Gastrocnemius medialis (tissue), 4 donors: ENCODE data around the gene STXBP5L.

Source experiments
- CTCF ChIP-seq, 5 experiments: fragments of 450-650 bp in 3 of 5; fragments of 200-600 bp in 2 of 5; sonication (generic) in 2 of 5; IDR thresholded peaks in 4 of 5; conservative IDR thresholded peaks in 1 of 5; 1 replicate in 4 of 5; 2 replicates in 1 of 5; pipeline ENCODE4 v1.5.1; 2016 to 2019; ENCODE audit warnings: antibody characterized with exemption in 5 of 5, mild to moderate bottlenecking in 3 of 5, moderate library complexity in 3 of 5
- POLR2A ChIP-seq, 2 donors: fragments of 450-650 bp; IDR thresholded peaks; one replicate each; pipeline ENCODE4 v1.6.1; 2017; ENCODE audit warnings: antibody characterized with exemption in 2 of 2, mild to moderate bottlenecking in 2 of 2, moderate library complexity in 2 of 2

- TF ChIP-seq CTCF (IDR thresholded peaks at IDR 0.05 in 4 of 5, conservative IDR thresholded peaks at IDR 0.05 in 1 of 5) (no peak), POLR2A (IDR thresholded peaks at IDR 0.05) (no peak)
Observed at GRCh38 chr3:121126033-121126706, 218.2 kb downstream of the STXBP5L start.
